Measurements from ENCODE around the gene ZKSCAN8.
"Not testable (repeated sequence)": the region's sequence is repeated elsewhere in the genome, so short reads cannot be mapped to it uniquely, and the experiment has no call there.

Gene ZKSCAN8

DNA sequence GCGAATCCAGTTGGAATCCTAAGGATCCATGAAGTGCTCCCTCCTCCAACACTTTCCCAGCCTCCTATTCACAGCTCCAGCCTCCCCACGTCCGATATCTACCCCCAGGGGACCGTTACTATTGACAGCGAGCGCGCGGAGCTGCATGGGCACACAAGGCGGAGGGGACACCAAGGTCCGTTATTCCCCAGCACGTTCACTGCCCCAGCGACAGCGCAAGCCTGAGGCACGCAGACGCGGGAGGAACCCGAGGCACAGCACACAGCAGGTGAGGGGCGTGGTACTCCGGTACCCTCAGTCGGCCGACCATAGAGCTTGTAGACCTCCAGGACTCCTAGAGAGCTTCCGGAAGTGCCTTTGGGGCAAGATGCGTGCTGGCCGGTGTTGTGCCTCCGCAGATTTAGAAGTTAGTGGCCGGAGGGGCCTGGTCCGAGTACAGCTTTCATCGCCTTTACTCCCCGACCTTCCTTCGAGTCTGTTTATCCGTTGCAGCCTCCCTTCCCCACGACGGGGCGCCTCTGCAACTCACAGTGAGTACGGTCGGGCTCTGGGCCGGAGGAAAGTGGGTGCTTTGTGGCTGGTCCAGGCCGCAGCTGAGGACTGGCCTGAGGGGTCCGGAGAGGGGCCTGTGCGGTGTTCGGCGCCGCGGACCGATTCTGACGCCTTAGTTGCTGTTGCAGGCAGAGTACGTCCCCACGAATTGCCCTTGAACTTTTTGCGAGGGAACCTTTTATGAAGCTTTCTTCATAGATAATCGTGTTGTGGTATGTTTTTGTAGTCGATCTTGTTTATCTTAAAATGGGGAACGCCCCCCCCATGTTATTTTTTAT is at the start of gene ZKSCAN8:
Gene ZKSCAN8, plus strand, starts transcription at position 384 of the 830 bp plus-strand sequence. CDS start 6,525 bp downstream, outside the sequence.
- DNase-seq (ENCODE audit: low read depth) = peak; percentile 63

DNA sequence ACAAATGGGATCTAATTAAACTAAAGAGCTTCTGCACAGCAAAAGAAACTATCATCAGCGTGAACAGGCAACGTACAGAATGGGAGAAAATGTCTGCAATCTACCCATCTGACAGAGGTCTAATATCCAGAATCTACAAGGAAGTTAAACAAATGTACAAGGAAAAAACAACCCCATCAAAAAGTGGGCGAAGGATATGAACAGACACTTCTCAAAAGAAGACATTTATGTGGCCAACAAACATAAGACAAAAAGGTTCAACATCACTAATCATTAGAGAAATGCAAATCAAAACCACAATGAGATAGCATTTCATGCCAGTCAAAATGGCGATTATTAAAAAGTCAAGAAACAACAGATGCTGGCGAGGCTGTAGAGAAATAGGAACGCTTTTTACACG is 39.5 kb upstream of the ZKSCAN8 start:
- DNase-seq (ENCODE audit: low read depth) = not testable (repeated sequence)

GRCh38 chr6:28102699-28103098 is 39.0 kb upstream of the ZKSCAN8 start:
- not testable (repeated sequence) for DNase-seq (ENCODE audit: low read depth)

DNA sequence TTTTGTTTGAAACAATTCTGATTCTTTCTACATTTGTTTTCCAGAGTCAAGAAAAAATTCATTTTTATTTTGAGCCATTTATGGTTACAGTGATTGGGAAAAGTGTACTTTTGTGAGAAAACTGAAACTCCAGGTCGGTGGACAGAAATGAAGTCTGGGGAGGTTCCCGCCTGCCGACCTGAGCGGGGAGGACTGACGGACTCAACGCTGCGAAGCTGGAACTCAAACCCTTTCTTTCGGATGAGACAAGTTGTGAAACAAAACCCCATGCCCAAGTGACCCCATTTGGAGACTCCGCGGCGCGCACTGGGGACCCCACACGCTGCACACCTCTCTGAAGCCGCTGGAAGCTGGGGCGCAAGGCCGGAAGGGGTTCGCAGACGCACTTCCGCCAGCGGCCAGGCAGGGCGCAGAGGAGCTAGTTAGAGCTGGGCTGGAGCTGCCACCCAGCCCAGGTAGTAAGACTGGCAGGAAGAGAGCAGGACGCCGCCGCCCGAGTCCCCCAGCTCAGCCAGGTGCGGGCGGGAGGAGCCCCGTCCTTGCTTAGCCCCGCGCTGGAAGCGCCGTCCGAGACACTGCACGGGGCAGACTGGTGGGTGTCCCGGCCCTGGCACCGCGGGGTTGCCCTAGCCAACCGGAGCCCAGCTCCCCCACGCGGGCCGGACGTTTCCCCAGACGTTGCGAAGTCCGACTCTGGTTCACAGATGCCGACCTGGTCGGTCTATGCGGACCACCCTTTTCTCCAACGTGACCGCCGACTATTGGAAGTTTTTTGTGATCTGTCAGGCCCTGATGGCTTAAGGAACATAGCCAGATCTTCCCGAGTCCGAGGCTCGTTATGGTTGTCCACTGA is 37.1 kb upstream of the ZKSCAN8 start:
- peak; percentile 73 for DNase-seq (ENCODE audit: low read depth)

DNA sequence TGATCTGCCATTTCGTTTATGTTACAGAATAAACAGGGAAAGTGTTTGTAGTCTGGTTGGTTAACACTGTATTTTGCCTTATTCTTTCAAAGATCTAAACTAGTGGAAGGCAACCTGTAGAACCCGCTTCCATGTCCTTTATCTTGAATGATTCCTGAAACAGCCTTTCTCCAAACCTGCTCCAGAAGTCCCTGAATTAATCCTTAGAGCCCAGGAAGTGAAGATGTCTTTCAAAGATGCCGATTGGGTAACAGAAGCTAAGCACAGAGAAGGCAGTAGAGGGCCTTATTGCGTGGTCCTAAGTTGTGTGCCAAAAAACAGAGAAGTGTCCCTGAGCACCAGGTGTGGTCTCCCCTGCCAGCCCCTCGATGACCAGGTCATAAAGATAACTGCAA is 36.4 kb upstream of the ZKSCAN8 start:
- no peak for DNase-seq (ENCODE audit: low read depth)

GRCh38 chr6:28107506-28107905 is 34.2 kb upstream of the ZKSCAN8 start:
- no peak for DNase-seq (ENCODE audit: low read depth)

DNA sequence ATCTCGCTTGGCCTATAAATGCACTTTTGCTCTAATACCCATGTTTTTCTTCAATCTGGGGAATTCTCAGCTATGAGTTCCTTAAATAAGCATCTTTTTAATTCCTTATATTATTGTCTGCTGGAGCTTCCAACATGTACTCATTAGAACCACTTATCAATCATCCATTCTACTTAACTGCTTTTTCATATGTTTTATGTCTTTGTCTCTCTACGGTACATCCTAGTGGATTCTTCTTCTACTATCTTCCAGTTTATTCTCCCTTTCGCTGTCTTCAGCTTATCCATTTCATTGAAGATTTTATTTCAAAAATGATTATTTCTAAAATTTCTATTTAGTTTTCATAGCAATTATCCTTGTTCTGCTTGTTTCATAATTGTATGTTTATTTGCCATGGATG is 29.7 kb upstream of the ZKSCAN8 start:
- no peak for DNase-seq (ENCODE audit: low read depth)

DNA sequence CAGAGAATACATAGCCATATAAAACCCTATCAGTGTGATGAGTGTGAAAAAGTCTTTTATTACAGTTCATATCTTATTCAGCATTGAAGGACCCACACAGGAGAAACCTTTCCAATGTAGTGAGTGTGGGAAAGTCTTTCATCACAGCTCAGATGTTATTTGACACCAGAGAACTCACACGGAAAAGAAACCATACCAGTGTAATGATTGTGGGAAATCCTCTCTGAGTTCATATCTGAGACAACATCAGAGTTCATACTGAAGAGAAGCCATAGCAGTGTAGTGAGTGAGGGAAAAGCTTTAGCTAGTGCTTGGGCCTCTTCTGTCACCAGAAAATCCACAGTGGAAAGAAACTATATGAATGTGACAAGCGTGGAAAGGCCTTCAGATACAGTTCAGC is 25.9 kb upstream of the ZKSCAN8 start:
- no peak for DNase-seq (ENCODE audit: low read depth)

- no peak for DNase-seq (ENCODE audit: low read depth)
These were observed 24.2 kb upstream of the ZKSCAN8 start for GRCh38 chr6:28117386-28118050.

DNA sequence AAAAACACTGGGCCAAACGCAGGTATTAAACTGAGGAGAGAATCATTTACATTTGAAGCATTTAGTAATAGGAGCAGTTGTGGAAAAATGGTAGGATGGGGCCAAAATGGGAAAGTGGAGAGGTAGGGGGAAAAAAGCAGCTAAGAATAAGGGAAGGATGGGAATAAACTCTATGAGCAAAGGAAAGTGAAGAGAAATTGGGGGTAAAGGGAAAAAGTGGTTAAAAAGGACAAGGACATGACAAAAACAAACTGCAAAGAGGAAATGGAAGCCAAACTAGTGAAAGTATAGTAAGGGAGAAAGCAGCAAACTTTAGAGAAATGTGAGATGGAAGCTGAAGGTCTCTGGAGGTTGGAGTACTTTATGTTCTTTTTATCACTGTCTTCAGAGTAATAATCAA is 23.5 kb upstream of the ZKSCAN8 start:
- DNase-seq (ENCODE audit: low read depth) = no peak

- DNase-seq (ENCODE audit: low read depth) = no peak
These were observed 19.8 kb upstream of the ZKSCAN8 start for GRCh38 chr6:28121876-28122275.

DNA sequence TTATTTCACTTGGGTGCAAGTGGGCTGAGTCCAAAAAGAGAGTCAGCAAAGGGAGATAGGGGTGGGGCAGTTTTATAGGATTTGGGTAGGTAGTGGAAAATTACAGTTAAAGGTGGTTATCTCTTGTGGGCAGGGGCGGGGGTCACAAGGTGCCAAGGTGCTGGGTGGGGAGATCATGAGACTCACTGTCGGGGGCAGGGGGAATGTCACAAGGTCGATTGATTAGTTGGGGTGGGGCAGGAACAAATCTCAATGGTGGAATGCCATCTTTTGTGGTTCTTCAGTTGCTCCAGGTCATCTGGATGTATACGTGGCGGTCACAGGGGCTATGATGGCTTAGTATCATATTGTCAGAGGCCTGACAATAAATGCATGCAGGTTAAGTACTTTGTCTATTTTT is 19.4 kb upstream of the ZKSCAN8 start:
- not testable (repeated sequence) for DNase-seq (ENCODE audit: low read depth)

GRCh38 chr6:28124350-28124970 is 17.2 kb upstream of the ZKSCAN8 start, which contains the start of gene ZSCAN16:
TSS of gene ZSCAN16 (plus strand) at chr6:28124609. CDS start at chr6:28125444, 835 bp downstream.
- peak; percentile 72 for DNase-seq (ENCODE audit: low read depth)

DNA sequence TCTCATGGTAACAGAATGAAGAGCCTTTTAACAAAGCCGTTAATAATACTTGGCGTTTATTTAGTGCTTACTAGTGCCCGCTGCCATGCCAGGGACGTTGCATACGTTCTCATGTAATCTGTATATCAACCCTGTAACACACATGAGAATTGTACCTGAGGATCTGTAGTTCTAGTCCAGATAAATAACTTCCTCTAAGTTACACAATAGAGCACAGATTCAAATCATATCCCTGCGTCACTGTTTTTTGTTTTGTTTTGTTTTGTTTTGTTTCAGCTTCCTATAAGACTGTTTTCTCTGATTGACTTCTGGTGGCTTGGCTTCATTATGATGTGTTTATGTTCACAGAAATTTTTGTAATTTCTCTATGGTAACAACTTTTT is 16.7 kb upstream of the ZKSCAN8 start:
- no peak for DNase-seq (ENCODE audit: low read depth)

- DNase-seq (ENCODE audit: low read depth) = no peak
These were observed 16.3 kb upstream of the ZKSCAN8 start for GRCh38 chr6:28125401-28125800.

DNA sequence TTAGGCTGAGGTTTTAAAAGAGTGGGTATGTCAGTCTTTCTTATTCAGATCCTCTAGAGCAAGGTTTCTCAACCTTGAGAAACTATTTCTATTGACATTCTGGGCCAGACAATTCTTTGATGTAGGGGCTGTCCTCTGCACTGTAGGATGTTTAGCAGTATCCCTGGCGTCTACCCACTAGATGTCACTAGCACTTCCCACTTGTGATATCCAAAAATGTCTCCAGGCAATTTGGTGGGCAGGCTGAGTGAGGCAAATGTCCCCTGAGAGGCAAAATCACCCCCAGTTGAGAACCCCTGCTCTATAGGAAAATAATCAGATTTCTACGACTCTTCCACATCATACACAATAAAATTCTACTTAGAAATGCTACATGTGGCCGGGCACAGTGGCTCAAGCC is 7.7 kb upstream of the ZKSCAN8 start:
- DNase-seq (ENCODE audit: low read depth) = no peak

DNA sequence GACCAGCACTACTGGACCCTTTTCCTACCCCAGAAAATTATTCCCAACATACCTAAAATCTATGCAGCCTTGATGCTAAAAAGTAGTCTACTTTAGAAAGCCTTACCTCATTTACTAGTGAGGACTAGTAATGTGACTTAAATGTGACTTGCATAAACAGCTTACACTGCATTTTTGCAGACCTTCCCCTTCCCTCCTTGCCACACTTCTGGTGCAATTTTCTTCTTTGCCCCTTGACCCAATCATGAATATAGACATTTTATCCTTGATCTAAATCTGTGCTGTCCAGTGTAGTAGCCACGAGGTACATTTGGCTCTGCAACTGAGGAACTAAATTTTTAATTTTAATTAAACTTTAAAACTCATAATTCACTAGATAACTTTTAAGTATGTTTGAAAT is 7.0 kb upstream of the ZKSCAN8 start:
- no peak for DNase-seq (ENCODE audit: low read depth)

GRCh38 chr6:28135393-28135792 is 6.3 kb upstream of the ZKSCAN8 start:
- DNase-seq (ENCODE audit: low read depth) = no peak

- peak; percentile 67 for DNase-seq (ENCODE audit: low read depth)
These were observed 4.8 kb upstream of the ZKSCAN8 start for GRCh38 chr6:28136585-28137504.

GRCh38 chr6:28137505-28137981 is 4.1 kb upstream of the ZKSCAN8 start:
- DNase-seq (ENCODE audit: low read depth) = no peak
